Activated T-helper 1 cell treated with Interleukin-2 at 50 U/mL for 16 hours (primary cell): Measurements from ENCODE around the gene AVPR1B.
"Not testable (repeated sequence)": the region's sequence is repeated elsewhere in the genome, so short reads cannot be mapped to it uniquely, and the experiment has no call there.

Source experiments
- DNase-seq: peaks from one replicate; pipeline ENCODE4 v3.0.0-alpha.2; 2020; ENCODE audit warnings: low read depth

The AVPR1B gene

DNA sequence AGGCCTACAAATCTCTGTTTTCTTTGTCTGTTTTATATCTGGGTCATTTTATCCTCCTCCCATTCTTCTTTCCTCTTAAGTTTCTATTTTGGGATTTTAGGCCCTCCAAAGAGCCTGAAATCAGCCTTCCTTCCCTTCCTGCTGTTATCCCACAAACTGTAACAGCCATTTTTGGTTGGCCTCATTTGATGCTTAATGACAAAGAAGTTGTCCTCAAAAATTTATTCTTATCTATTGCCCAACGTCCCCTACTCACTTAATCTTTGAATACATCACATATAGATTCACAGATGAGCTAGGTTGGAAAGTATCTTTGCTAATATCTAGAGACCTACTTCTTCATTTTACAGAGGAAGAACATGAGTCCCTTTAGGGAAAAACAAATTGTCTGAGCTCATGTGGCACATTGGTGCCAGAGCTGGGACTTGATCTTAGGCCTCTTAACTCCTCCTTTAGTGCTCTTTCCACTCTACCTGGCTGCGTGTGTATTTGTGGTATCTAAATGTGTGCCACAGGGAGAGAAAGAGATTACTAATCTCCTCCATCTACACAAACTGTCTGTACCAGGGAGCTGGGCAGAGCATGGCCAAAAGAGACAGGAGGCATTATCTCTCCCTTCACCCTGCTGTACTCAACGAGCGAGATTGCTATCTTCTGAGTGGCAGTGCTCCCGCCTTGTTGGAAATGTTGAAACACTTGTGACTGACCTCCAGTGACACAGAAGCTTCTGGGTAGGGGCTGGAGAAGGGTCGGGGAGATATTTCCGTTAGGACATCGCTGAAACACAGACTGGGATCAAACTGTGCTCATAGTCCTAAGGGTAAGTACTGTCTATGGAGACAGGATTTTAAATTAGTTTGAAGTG lies 34.1 kb downstream of the AVPR1B start:
- DNase-seq = no peak

GRCh38 chr1:206081856-206082255 lies 35.3 kb downstream of the AVPR1B start:
- no peak for DNase-seq

DNA sequence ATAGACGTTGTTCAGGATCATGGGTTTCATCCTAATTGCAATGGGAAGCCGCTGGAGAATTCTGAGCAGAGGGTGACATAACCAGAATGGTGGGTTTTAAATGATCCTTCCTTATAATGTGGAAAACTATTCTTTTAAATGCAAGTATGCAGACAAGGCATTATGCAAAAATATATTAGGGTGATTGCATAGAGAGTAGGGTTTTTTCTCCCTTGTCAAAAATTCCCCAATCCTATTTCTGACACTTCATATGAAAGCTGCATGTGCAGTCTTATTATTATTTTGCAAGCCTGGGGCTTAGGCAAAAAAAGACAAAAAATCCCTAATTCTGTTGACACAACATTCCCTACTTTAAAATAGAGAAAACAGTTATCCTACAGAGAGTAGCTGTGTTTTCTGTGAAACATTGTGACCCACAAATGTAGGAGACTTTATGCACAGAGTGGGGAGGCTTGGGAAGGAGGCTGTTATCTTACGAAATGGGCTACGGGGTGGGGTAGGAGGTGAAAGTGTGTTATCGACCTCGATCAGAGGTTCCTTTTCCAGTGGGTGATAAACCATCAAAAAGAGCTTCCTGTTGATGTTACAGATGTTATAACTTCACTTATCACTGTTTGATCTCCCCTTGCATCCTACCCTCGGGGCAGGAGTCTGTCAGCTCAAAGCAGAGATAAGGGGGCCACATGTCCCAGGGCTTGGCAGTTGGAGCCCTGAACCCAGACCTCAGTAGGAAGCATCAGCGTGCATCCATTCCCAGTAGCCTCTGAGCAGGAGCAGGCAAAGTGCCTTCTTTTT lies 37.0 kb downstream of the AVPR1B start:
- no peak for DNase-seq

GRCh38 chr1:206079135-206079534 lies 38.1 kb downstream of the AVPR1B start:
- no peak for DNase-seq

GRCh38 chr1:206075786-206076755 lies 41.1 kb downstream of the AVPR1B start:
- DNase-seq = no peak

- no peak for DNase-seq
Observed at GRCh38 chr1:206074839-206075238, 42.3 kb downstream of the AVPR1B start.

GRCh38 chr1:206070627-206071304 lies 46.4 kb downstream of the AVPR1B start:
- DNase-seq = no peak

DNA sequence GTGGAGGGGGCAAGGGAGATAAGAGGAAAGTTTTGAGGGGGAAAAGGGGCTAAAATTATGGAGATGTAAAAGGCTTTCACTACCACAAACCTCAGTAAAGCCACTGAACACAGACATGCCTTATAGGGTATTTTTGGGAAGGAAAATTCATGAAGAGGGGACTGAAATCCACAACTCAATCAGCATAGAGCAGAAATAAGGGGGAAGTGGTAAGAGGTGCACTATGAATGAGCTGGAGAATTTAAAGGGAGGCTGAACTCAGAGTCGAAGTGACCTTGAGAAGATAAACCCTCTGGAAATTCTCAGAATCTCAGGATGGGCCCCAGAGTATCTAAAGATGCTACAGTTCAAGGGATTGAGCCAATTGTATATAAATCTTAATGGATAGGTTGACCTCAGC lies 48.9 kb downstream of the AVPR1B start:
- no peak for DNase-seq

GRCh38 chr1:206067486-206068227 lies 49.5 kb downstream of the AVPR1B start:
- DNase-seq = no peak

GRCh38 chr1:206066479-206067171 lies 50.6 kb downstream of the AVPR1B start:
- DNase-seq = no peak

GRCh38 chr1:206065547-206066145 lies 51.5 kb downstream of the AVPR1B start:
- no peak for DNase-seq

DNA sequence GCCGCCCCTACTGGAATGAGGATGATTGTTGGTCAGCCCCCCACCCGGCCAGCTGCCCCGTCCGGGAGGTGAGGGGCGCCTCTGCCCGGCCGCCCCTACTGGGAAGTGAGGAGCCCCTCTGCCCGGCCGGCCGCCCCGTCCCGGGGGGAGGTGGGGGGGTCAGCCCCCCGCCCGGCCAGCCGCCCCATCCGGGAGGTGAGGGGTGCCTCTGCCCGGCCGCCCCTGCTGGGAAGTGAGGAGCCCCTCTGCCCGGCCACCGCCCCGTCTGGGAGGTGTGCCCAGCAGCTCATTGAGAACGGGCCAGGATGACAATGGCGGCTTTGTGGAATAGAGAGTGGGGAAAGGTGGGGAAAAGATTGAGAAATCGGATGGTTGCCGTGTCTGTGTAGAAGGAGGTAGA lies 52.7 kb downstream of the AVPR1B start:
- not testable (repeated sequence) for DNase-seq

- DNase-seq = not testable (repeated sequence)
Observed at GRCh38 chr1:206064001-206064400, 53.2 kb downstream of the AVPR1B start.

- no peak for DNase-seq
Observed at GRCh38 chr1:206062464-206062863, 54.7 kb downstream of the AVPR1B start.

DNA sequence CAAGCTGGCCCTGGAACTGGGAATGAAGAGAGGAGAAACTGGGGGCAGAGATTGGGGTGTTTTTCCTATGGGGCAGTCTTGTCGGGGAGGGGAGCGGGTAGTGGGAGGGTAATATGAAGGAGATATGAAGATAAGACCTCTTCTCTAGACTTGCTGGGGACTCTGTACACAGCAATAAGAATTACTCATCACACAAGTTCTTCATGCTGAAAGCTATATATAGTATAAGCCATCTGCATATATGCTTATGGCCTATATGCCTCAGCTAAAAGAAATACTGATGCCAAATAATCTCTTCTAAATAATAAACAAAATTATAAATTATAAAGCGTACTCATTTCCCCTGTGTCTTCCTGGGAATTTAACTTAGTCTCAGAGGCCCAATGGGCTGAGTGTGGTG lies 56.3 kb downstream of the AVPR1B start:
- no peak for DNase-seq
